ENCODE measurements around the gene PDZD7.

Gene PDZD7

DNA sequence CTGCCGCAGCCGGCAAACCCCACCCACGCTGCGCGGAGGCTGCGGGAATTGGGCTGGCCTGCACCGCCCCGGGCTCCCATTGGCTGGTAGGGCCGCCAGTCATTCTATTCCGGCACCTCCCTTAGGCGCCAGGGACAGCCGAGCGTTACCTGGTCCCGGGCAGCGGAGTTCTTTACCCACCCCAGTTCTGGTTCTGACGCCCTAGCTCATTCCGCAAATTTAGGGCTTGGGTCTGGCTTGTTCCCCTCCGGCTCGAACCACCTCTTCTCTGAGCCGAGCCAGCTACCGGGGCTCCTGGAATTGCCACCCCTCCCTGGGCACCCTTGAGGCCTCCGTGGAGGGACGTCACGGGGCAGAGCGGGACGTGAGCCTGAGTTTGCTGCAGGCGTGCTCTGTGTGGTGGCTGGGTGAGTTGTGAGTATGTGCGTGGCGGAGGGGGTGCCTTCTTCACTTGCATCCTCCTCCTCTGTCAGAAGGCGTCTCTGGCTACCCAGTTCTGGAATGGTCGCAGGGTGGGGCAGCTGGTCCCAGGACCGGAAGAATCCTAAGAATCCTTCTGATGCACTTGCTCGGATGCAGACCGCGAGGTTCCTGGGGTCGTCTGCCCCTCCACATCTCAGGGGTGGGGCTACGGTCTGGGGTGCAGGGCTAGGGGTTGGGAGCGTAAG, at the start of gene PDZD7, which contains the start of gene SFXN3:
Gene PDZD7, minus strand, starts transcription at position 2 of the 668 bp plus-strand sequence. CDS start 910 bp downstream, outside the sequence.
Gene SFXN3, plus strand, starts transcription at position 107 of the 668 bp plus-strand sequence. CDS start 3,461 bp downstream, outside the sequence.
- Histone ChIP-seq H3K4me1 (ENCODE audit: control insufficient read depth, insufficient read depth, low read length) (peaks cover 22% of the 10 kb centered on the region), H3K4me3 (ENCODE audit: low read length) (peak within 1 kb of the TSS; percentile 84), H3K9ac (ENCODE audit: low read length) (peak within 1 kb of the TSS; percentile 87), H3K36me3 (ENCODE audit: control insufficient read depth, insufficient read depth, low read length, severe bottlenecking) (peaks cover 15% of the 10 kb centered on the region), H3K27me3 (replicated peaks; ENCODE audit: control insufficient read depth, insufficient read depth, low read length) (no peaks in the 10 kb centered on the region), H3K9me3 (ENCODE audit: control insufficient read depth, low read length) (no peaks in the 10 kb centered on the region)
- peak; percentile 96 for DNase-seq (ENCODE audit: low read depth)

DNA sequence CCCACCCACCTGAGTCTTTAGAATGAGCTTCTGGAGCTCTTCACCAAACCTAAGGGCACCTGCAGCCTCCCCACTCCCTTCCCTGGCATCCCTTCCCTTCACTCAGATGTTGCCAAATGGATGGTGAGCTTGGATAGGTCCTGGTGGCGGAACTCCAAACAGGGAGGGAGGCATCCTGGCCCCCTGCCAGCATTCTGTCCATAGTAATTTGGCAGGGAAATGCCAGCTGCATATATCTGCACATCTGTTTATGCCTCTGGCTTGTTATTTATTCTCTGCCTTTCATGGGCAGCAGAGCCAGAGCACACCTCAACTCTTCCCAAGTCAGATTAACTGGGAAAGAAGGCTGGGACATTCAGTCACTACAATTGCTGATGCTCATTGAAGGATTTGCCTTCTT, 48.9 kb upstream of the PDZD7 start:
- no peak for DNase-seq (ENCODE audit: low read depth)
- peaks cover 57% of the 10 kb centered on the region for H3K27me3 ChIP-seq (replicated peaks; ENCODE audit: control insufficient read depth, insufficient read depth, low read length)
- no peaks in the 10 kb centered on the region for H3K9me3 ChIP-seq (ENCODE audit: control insufficient read depth, low read length)
- no peaks in the 10 kb centered on the region for H3K36me3 ChIP-seq (ENCODE audit: control insufficient read depth, insufficient read depth, low read length, severe bottlenecking)
- H3K4me3 ChIP-seq (ENCODE audit: low read length) = no peak overlapping the region
- H3K9ac ChIP-seq (ENCODE audit: low read length) = no peak overlapping the region
- no peaks in the 10 kb centered on the region for H3K4me1 ChIP-seq (ENCODE audit: control insufficient read depth, insufficient read depth, low read length)

- H3K36me3 ChIP-seq (ENCODE audit: control insufficient read depth, insufficient read depth, low read length, severe bottlenecking) = no peaks in the 10 kb centered on the region
Measured at GRCh38 chr10:101076630-101077029, 45.7 kb upstream of the PDZD7 start.

GRCh38 chr10:101075775-101076174, 44.8 kb upstream of the PDZD7 start:
- no peak overlapping the region for H3K4me3 ChIP-seq (ENCODE audit: low read length)
- peaks cover 62% of the 10 kb centered on the region for H3K27me3 ChIP-seq (replicated peaks; ENCODE audit: control insufficient read depth, insufficient read depth, low read length)
- DNase-seq (ENCODE audit: low read depth) = no peak

More at GRCh38 chr10:101076630-101077029, 45.7 kb upstream of the PDZD7 start:
- no peak overlapping the region for H3K9ac ChIP-seq (ENCODE audit: low read length)
- DNase-seq (ENCODE audit: low read depth) = no peak
- H3K27me3 ChIP-seq (replicated peaks; ENCODE audit: control insufficient read depth, insufficient read depth, low read length) = peaks cover 66% of the 10 kb centered on the region
- H3K9me3 ChIP-seq (ENCODE audit: control insufficient read depth, low read length) = no peaks in the 10 kb centered on the region
- no peaks in the 10 kb centered on the region for H3K4me1 ChIP-seq (ENCODE audit: control insufficient read depth, insufficient read depth, low read length)
- no peak overlapping the region for H3K4me3 ChIP-seq (ENCODE audit: low read length)

GRCh38 chr10:101073631-101074030, 42.7 kb upstream of the PDZD7 start:
- Histone ChIP-seq H3K4me1 (ENCODE audit: control insufficient read depth, insufficient read depth, low read length) (no peaks in the 10 kb centered on the region), H3K36me3 (ENCODE audit: control insufficient read depth, insufficient read depth, low read length, severe bottlenecking) (no peaks in the 10 kb centered on the region), H3K9me3 (ENCODE audit: control insufficient read depth, low read length) (no peaks in the 10 kb centered on the region), H3K9ac (ENCODE audit: low read length) (no peak overlapping the region), H3K4me3 (ENCODE audit: low read length) (no peak overlapping the region), H3K27me3 (replicated peaks; ENCODE audit: control insufficient read depth, insufficient read depth, low read length) (peaks cover 50% of the 10 kb centered on the region)
- DNase-seq (ENCODE audit: low read depth) = no peak

More at GRCh38 chr10:101075775-101076174, 44.8 kb upstream of the PDZD7 start:
- Histone ChIP-seq H3K9me3 (ENCODE audit: control insufficient read depth, low read length) (no peaks in the 10 kb centered on the region), H3K4me1 (ENCODE audit: control insufficient read depth, insufficient read depth, low read length) (no peaks in the 10 kb centered on the region), H3K36me3 (ENCODE audit: control insufficient read depth, insufficient read depth, low read length, severe bottlenecking) (no peaks in the 10 kb centered on the region), H3K9ac (ENCODE audit: low read length) (no peak overlapping the region)

DNA sequence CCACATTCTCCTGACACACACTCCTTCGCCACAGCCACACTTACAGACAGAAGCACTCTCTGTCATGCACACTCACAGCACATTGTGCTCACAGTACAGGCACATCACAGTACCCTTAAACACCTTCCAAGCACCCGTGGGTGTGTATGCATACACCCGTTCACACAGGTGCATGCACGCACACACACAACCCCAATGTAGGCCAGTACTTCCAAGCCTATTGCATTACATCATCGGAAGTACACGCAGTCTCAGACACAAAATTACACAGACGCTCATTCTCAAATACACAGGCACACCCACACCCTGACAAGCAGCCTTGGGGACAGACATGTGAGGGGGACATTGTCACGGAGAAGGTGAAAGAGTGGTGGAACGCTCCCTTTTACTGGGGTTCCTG, 42.0 kb upstream of the PDZD7 start:
- peaks cover 50% of the 10 kb centered on the region for H3K27me3 ChIP-seq (replicated peaks; ENCODE audit: control insufficient read depth, insufficient read depth, low read length)
- DNase-seq (ENCODE audit: low read depth) = no peak

GRCh38 chr10:101071885-101072433, 41.0 kb upstream of the PDZD7 start:
- H3K9me3 ChIP-seq (ENCODE audit: control insufficient read depth, low read length) = no peaks in the 10 kb centered on the region
- H3K36me3 ChIP-seq (ENCODE audit: control insufficient read depth, insufficient read depth, low read length, severe bottlenecking) = no peaks in the 10 kb centered on the region
- H3K4me1 ChIP-seq (ENCODE audit: control insufficient read depth, insufficient read depth, low read length) = peaks cover 6% of the 10 kb centered on the region
- DNase-seq (ENCODE audit: low read depth) = no peak
- no peak overlapping the region for H3K9ac ChIP-seq (ENCODE audit: low read length)
- peaks cover 49% of the 10 kb centered on the region for H3K27me3 ChIP-seq (replicated peaks; ENCODE audit: control insufficient read depth, insufficient read depth, low read length)
- H3K4me3 ChIP-seq (ENCODE audit: low read length) = no peak overlapping the region

More for the DNA sequence above, 42.0 kb upstream of the PDZD7 start:
- Histone ChIP-seq H3K4me1 (ENCODE audit: control insufficient read depth, insufficient read depth, low read length) (no peaks in the 10 kb centered on the region), H3K36me3 (ENCODE audit: control insufficient read depth, insufficient read depth, low read length, severe bottlenecking) (no peaks in the 10 kb centered on the region), H3K9me3 (ENCODE audit: control insufficient read depth, low read length) (no peaks in the 10 kb centered on the region), H3K4me3 (ENCODE audit: low read length) (no peak overlapping the region), H3K9ac (ENCODE audit: low read length) (no peak overlapping the region)

DNA sequence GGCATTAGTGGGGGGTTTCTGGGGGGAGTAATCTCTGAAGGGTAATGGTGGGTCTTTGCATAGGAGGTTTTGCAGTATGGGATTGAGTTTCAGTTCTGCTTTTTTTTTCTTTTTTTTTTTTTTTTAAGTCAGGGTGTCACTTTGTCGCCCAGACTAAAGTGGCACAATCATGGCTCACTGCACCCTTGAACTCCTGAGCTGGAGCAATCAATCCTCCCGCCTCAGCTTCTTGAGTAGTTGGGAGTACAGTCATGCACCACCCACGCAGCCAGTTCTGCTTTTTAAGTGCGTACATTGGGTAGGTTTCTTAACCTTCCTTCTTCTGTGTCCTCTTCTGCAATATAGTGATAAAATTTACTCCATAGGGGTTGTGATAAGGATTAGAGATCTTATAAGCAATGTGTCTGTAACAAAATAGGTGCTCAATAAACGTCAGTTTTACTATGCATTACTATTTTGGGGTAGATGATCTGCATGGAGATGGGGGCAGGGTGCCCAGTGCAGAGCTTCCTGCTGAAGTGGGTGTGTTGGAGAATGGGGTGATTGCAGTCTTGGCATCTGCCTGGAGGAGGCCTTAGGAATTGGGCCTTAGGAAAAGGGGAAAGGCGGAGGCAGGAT, 40.4 kb upstream of the PDZD7 start:
- Histone ChIP-seq H3K36me3 (ENCODE audit: control insufficient read depth, insufficient read depth, low read length, severe bottlenecking) (no peaks in the 10 kb centered on the region), H3K9ac (ENCODE audit: low read length) (no peak overlapping the region), H3K27me3 (replicated peaks; ENCODE audit: control insufficient read depth, insufficient read depth, low read length) (peaks cover 43% of the 10 kb centered on the region), H3K4me3 (ENCODE audit: low read length) (no peak overlapping the region), H3K4me1 (ENCODE audit: control insufficient read depth, insufficient read depth, low read length) (peaks cover 10% of the 10 kb centered on the region), H3K9me3 (ENCODE audit: control insufficient read depth, low read length) (no peaks in the 10 kb centered on the region)
- DNase-seq (ENCODE audit: low read depth) = no peak

DNA sequence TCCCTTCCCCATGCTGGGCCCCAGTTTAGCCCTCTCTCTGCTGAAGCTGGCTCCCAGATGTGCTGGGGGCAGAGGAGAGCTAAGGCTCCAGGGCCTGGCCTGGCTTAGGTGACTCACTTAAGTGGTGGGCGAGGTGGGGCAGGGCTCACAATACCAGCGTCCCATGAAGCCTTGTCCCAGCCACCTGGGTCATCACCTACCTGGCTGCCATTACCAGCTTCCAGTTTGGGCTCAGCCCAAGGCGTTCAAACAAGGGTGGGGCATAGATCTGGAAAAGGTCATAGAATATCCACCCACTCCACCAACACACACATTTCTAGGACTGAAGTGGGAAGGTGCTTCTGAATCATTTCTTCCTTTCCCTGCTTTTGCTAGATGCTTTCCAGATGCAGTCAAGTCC, 39.2 kb upstream of the PDZD7 start:
- Histone ChIP-seq H3K27me3 (replicated peaks; ENCODE audit: control insufficient read depth, insufficient read depth, low read length) (peaks cover 30% of the 10 kb centered on the region), H3K4me3 (ENCODE audit: low read length) (no peak overlapping the region), H3K9me3 (ENCODE audit: control insufficient read depth, low read length) (no peaks in the 10 kb centered on the region), H3K9ac (ENCODE audit: low read length) (no peak overlapping the region), H3K4me1 (ENCODE audit: control insufficient read depth, insufficient read depth, low read length) (peaks cover 22% of the 10 kb centered on the region), H3K36me3 (ENCODE audit: control insufficient read depth, insufficient read depth, low read length, severe bottlenecking) (no peaks in the 10 kb centered on the region)
- no peak for DNase-seq (ENCODE audit: low read depth)

DNA sequence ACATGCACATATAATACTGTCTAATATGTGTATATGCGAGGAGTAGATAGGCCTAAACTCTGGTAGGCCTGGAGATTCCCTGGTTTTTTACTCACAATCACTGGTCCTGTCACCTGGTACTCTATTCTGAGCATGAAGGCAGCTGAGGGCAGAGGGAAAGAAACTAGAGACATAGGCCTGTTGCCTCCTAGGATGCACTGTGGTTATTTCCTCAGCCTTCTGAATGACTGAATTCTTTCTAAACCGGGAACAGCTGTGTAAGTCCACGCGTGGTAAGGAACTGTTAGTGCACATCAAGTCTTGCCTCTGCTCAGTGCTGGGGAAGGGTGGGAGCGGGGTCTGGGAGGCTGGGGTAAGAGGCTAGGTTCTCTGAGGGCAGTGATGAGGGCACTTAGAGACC, 38.5 kb upstream of the PDZD7 start:
- no peaks in the 10 kb centered on the region for H3K9me3 ChIP-seq (ENCODE audit: control insufficient read depth, low read length)
- H3K27me3 ChIP-seq (replicated peaks; ENCODE audit: control insufficient read depth, insufficient read depth, low read length) = peaks cover 28% of the 10 kb centered on the region
- no peak for DNase-seq (ENCODE audit: low read depth)
- H3K9ac ChIP-seq (ENCODE audit: low read length) = no peak overlapping the region
- peaks cover 22% of the 10 kb centered on the region for H3K4me1 ChIP-seq (ENCODE audit: control insufficient read depth, insufficient read depth, low read length)
- H3K36me3 ChIP-seq (ENCODE audit: control insufficient read depth, insufficient read depth, low read length, severe bottlenecking) = no peaks in the 10 kb centered on the region
- H3K4me3 ChIP-seq (ENCODE audit: low read length) = no peak overlapping the region

- Histone ChIP-seq H3K9me3 (ENCODE audit: control insufficient read depth, low read length) (no peaks in the 10 kb centered on the region), H3K27me3 (replicated peaks; ENCODE audit: control insufficient read depth, insufficient read depth, low read length) (peaks cover 9% of the 10 kb centered on the region)
- DNase-seq (ENCODE audit: low read depth) = peak; percentile 94
Measured at GRCh38 chr10:101067356-101068083, 36.6 kb upstream of the PDZD7 start.

More at GRCh38 chr10:101067356-101068083, 36.6 kb upstream of the PDZD7 start:
- peak overlapping the region; percentile 76 for H3K4me3 ChIP-seq (ENCODE audit: low read length)
- H3K4me1 ChIP-seq (ENCODE audit: control insufficient read depth, insufficient read depth, low read length) = peaks cover 36% of the 10 kb centered on the region
- H3K36me3 ChIP-seq (ENCODE audit: control insufficient read depth, insufficient read depth, low read length, severe bottlenecking) = no peaks in the 10 kb centered on the region
- H3K9ac ChIP-seq (ENCODE audit: low read length) = peak overlapping the region; percentile 77

Measured in adipocyte (in vitro differentiated cells).